Activated CD4-positive, alpha-beta T cell treated with anti-CD3 and anti-CD28 coated beads, Interleukin-2, amount 50 U/mL, for 1 hour (primary cell): ENCODE data around the gene TMEM128.
"Not testable (repeated sequence)": the region's sequence is repeated elsewhere in the genome, so short reads cannot be mapped to it uniquely, and the experiment has no call there.

ENCODE experiments used
- DNase-seq: peaks from one replicate; pipeline ENCODE4 v3.0.0-alpha.2; 2020

Gene TMEM128

GRCh38 chr4:4254666-4255065, 6.6 kb upstream of the TMEM128 start:
- no peak for DNase-seq

GRCh38 chr4:4254199-4254598, 6.2 kb upstream of the TMEM128 start:
- DNase-seq: no peak

- DNase-seq: no peak
These were observed 1.8 kb upstream of the TMEM128 start for GRCh38 chr4:4249866-4250265.

- DNase-seq: not testable (repeated sequence)
These were observed 1.3 kb upstream of the TMEM128 start for GRCh38 chr4:4249342-4249741.

- DNase-seq: no peak
These were observed 821 bp upstream of the TMEM128 start for GRCh38 chr4:4248885-4249203.

- DNase-seq: peak; percentile 7
These were observed 361 bp downstream of the TMEM128 start for GRCh38 chr4:4247696-4248028.

- no peak for DNase-seq
These were observed 2.9 kb downstream of the TMEM128 start for GRCh38 chr4:4245172-4245571.

- not testable (repeated sequence) for DNase-seq
These were observed 8.5 kb downstream of the TMEM128 start for GRCh38 chr4:4239551-4239950.

GRCh38 chr4:4233610-4234009, 14.4 kb downstream of the TMEM128 start:
- DNase-seq: no peak

GRCh38 chr4:4228356-4228668, 19.7 kb downstream of the TMEM128 start:
- DNase-seq: no peak

- DNase-seq: no peak
These were observed 20.3 kb downstream of the TMEM128 start for GRCh38 chr4:4227510-4228355.

GRCh38 chr4:4226606-4227438, 21.2 kb downstream of the TMEM128 start, which contains the start of gene OTOP1:
TSS of gene OTOP1 (minus strand) at chr4:4226929. CDS start at chr4:4226864, 65 bp downstream.
- DNase-seq: no peak

GRCh38 chr4:4225915-4226605, 22.0 kb downstream of the TMEM128 start:
- no peak for DNase-seq

- no peak for DNase-seq
These were observed 30.9 kb downstream of the TMEM128 start for GRCh38 chr4:4217113-4217512.

- no peak for DNase-seq
These were observed 31.4 kb downstream of the TMEM128 start for GRCh38 chr4:4216648-4217047.

GRCh38 chr4:4213674-4214073, 34.3 kb downstream of the TMEM128 start:
- not testable (repeated sequence) for DNase-seq

GRCh38 chr4:4206204-4206603, 41.8 kb downstream of the TMEM128 start:
- no peak for DNase-seq

GRCh38 chr4:4204401-4204745, 43.6 kb downstream of the TMEM128 start:
- no peak for DNase-seq

GRCh38 chr4:4203688-4204400, 44.2 kb downstream of the TMEM128 start:
- no peak for DNase-seq

- no peak for DNase-seq
These were observed 45.5 kb downstream of the TMEM128 start for GRCh38 chr4:4202510-4202909.

GRCh38 chr4:4200624-4201023, 47.4 kb downstream of the TMEM128 start:
- no peak for DNase-seq

- no peak for DNase-seq
These were observed 52.7 kb downstream of the TMEM128 start for GRCh38 chr4:4195354-4195753.

GRCh38 chr4:4188557-4188956, 59.5 kb downstream of the TMEM128 start:
- not testable (repeated sequence) for DNase-seq
